Measurements from ENCODE around the gene NPIPB4. TPM values are rescaled to one million over a fixed set of nuclear protein-coding genes. Genes with fewer than 3 reads are reported as not detected.

Gene NPIPB4
- total and polyA plus RNA-seq, 8 donors = 86.3 to 253 (median 192) TPM

Other genes with a start within 250 kb of the NPIPB4 start
- 10 to 100 TPM; 50.7 to 65.4 TPM for gene IGSF6, start 205.1 kb downstream of the NPIPB4 start, total RNA-seq
- 1 to 10 TPM; 5.2 to 7.2 (median 6.2) TPM for gene IGSF6, start 205.1 kb downstream of the NPIPB4 start, polyA plus RNA-seq (ENCODE audit: insufficient read length in 6 of 6)
- gene OTOA, start 193.8 kb downstream of the NPIPB4 start, total RNA-seq = 1 to 10 TPM in 1 of 2 donors, under 1 TPM in 1; 0.97 to 1.1 TPM
- under 1 TPM in 5 of 6 donors, not detected in 1; 0.06 to 0.14 (median 0.07) TPM for gene OTOA, start 193.8 kb downstream of the NPIPB4 start, polyA plus RNA-seq (ENCODE audit: insufficient read length in 6 of 6)
- gene UQCRC2, start 95.6 kb upstream of the NPIPB4 start, total RNA-seq = 100 to 1,000 TPM; 167 to 186 TPM
- 100 to 1,000 TPM; 242 to 292 (median 252) TPM for gene UQCRC2, start 95.6 kb upstream of the NPIPB4 start, polyA plus RNA-seq (ENCODE audit: insufficient read length in 6 of 6)
- not detected for gene PDZD9, start 143.4 kb upstream of the NPIPB4 start, total RNA-seq
- gene PDZD9, start 143.4 kb upstream of the NPIPB4 start, polyA plus RNA-seq (ENCODE audit: insufficient read length in 6 of 6) = under 1 TPM; 0.13 to 0.68 (median 0.46) TPM
- 10 to 100 TPM; 11.7 to 12.7 TPM for gene MOSMO, start 150.4 kb upstream of the NPIPB4 start, total RNA-seq
- gene MOSMO, start 150.4 kb upstream of the NPIPB4 start, polyA plus RNA-seq (ENCODE audit: insufficient read length in 6 of 6) = 10 to 100 TPM; 24.7 to 31.0 (median 27.0) TPM
- gene VWA3A, start 234.8 kb upstream of the NPIPB4 start, total RNA-seq = 1 to 10 TPM in 1 of 2 donors, under 1 TPM in 1; 0.12 to 3.6 TPM
- gene VWA3A, start 234.8 kb upstream of the NPIPB4 start, polyA plus RNA-seq (ENCODE audit: insufficient read length in 6 of 6) = 1 to 10 TPM; 1.3 to 7.1 (median 6.4) TPM